Brain microvascular endothelial cell (primary cell): ENCODE measurements around the gene COL21A1.
A peak's percentile ranks its signal among the peaks of the same experiment; 100 is the strongest.

ENCODE experiments used
- DNase-seq: peaks from one replicate; pipeline ENCODE4 v3.0.0-alpha.2; 2020
- H3K27ac ChIP-seq: fragments of 250-450 bp; sonication (Bioruptor Pico); 2 replicates; pipeline ENCODE4 v1.5.1; 2020; ENCODE audit warnings: mild to moderate bottlenecking, moderate library complexity
- H3K27me3 ChIP-seq: fragments of 250-450 bp; sonication (Bioruptor Pico); replicated peaks from 2 replicates; pipeline ENCODE4 v1.5.1; 2020; ENCODE audit warnings: mild to moderate bottlenecking
- H3K36me3 ChIP-seq: fragments of 250-450 bp; sonication (Bioruptor Pico); replicated peaks from 2 replicates; pipeline ENCODE4 v1.5.1; 2020; ENCODE audit warnings: mild to moderate bottlenecking
- H3K4me3 ChIP-seq: 2 replicates; pipeline ENCODE4 v1.5.1; 2011; ENCODE audit warnings: low read depth, mild to moderate bottlenecking, control low read depth, low read length, moderate library complexity
- CTCF ChIP-seq: IDR thresholded peaks from 2 replicates; pipeline ENCODE4 v1.5.1; 2011; ENCODE audit warnings: low read depth, mild to moderate bottlenecking, moderate library complexity, low read length, control low read depth, inconsistent platforms; ENCODE audit errors: missing control alignments
- in situ Hi-C: cut with HindIII; loops from 2 replicates; pipeline ENCODE4 v1.10.0; 2017; ENCODE audit warnings: low sequenced_read_pairs, low pct_ligation_motif_present

COL21A1 gene

GRCh38 chr6:56232436-56232835, 14.9 kb downstream of the COL21A1 start:
- no peak for TF ChIP-seq CTCF
- Histone ChIP-seq H3K36me3 (no peaks in the 10 kb centered on the region), H3K27me3 (no peaks in the 10 kb centered on the region), H3K27ac (no peak overlapping the region), H3K4me3 (no peak overlapping the region)
- no peak for DNase-seq
- in situ Hi-C loops = no loop called here

GRCh38 chr6:56231827-56232226, 15.6 kb downstream of the COL21A1 start:
- TF ChIP-seq CTCF = no peak
- DNase-seq = no peak
- no peaks in the 10 kb centered on the region for H3K36me3 ChIP-seq
- no peaks in the 10 kb centered on the region for H3K27me3 ChIP-seq
- no peak overlapping the region for H3K4me3 ChIP-seq
- in situ Hi-C loops = no loop called here
- no peak overlapping the region for H3K27ac ChIP-seq

- H3K27me3 ChIP-seq = no peaks in the 10 kb centered on the region
- H3K4me3 ChIP-seq = no peak overlapping the region
- no peak overlapping the region for H3K27ac ChIP-seq
- in situ Hi-C loops = no loop called here
- no peaks in the 10 kb centered on the region for H3K36me3 ChIP-seq
- DNase-seq = no peak
- TF ChIP-seq CTCF = no peak
Measured at GRCh38 chr6:56230976-56231566, 16.3 kb downstream of the COL21A1 start.

GRCh38 chr6:56227071-56227879, 20.1 kb downstream of the COL21A1 start:
- Histone ChIP-seq H3K4me3 (no peak overlapping the region), H3K36me3 (no peaks in the 10 kb centered on the region), H3K27me3 (no peaks in the 10 kb centered on the region), H3K27ac (no peak overlapping the region)
- TF ChIP-seq CTCF = no peak
- DNase-seq = peak; percentile 39
- in situ Hi-C loops = no loop called here

- in situ Hi-C loops = no loop called here
- no peak overlapping the region for H3K4me3 ChIP-seq
- no peak overlapping the region for H3K27ac ChIP-seq
- no peaks in the 10 kb centered on the region for H3K36me3 ChIP-seq
- no peak for TF ChIP-seq CTCF
- DNase-seq = peak; percentile 79
- no peaks in the 10 kb centered on the region for H3K27me3 ChIP-seq
Measured at GRCh38 chr6:56223995-56224394, 23.4 kb downstream of the COL21A1 start.
